HG03196 (cell line): Measurements from ENCODE around the gene PROC.

Source experiments
- ATAC-seq: cut with Tn5 transposase; IDR thresholded peaks from one replicate; pipeline ENCODE4 v1.9.1; 2021; ENCODE audit not compliant: unreplicated experiment

PROC gene

GRCh38 chr2:127453392-127454171 is 35.4 kb downstream of the PROC start:
- ATAC-seq = no peak

- ATAC-seq = no peak
Observed at GRCh38 chr2:127454595-127455565, 36.7 kb downstream of the PROC start.

GRCh38 chr2:127455566-127456493 is 37.6 kb downstream of the PROC start:
- no peak for ATAC-seq

- ATAC-seq = no peak
Observed at GRCh38 chr2:127456960-127457359, 38.7 kb downstream of the PROC start.

DNA sequence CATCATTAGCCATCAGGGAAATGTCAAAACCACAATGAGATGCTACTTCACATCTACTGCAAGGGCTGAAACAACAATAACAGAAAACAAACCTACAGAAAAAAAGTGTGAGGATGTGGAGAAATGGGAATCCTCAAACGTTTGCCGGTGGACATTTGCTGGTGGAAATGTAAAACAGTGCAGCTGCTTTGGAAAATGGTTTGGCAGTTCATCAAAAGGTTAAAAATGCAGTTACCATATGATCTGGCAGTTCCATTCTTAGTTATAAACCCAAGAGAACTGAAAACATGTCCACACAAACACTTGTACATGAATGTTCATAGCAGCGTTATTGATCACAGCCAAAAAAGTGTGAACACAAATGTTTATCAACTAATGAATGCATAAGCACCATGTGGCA is 44.2 kb downstream of the PROC start:
- ATAC-seq = no peak

GRCh38 chr2:127463155-127463991 is 45.1 kb downstream of the PROC start:
- no peak for ATAC-seq

- no peak for ATAC-seq
Observed at GRCh38 chr2:127464470-127465257, 46.4 kb downstream of the PROC start.

DNA sequence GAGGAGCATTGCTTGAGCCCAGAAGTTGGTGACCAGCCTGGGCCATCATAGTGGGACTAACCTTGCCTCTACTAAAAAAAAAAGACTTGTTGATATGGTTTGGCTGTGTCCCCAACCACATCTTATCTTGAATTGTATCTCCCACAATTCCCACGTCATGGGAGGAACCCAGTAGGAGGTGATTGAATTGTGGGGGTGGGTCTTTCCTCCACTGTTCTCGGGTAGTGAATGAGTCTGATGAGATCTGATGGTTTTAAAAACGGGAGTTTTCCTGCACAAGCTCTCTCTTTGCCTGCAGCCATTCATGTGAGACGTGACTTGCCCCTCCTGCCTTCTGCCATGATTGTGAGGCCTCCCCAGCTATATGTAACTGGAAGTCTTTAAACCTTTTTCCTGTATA is 47.0 kb downstream of the PROC start:
- no peak for ATAC-seq

DNA sequence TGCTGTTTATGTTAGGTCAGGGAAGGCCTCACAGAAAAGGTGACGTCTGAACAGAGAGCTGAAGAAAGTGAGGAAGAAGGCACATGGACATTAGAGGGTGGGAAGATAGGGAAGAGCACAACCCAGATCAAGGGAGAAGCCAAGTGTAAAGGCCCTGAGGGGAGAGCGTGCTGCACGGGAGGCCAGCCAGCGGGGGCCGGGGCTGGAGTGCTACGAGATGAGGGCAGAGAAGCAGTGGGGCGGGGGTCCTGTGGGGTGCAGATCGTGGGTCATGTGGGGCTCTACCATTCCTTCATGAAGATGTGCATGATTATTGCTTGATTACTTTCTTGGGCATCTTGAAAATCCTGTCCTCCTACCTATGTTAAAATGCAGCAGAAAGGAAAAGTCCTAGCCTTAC is 50.8 kb downstream of the PROC start:
- no peak for ATAC-seq

- ATAC-seq = no peak
Observed at GRCh38 chr2:127469974-127470373, 51.7 kb downstream of the PROC start.

DNA sequence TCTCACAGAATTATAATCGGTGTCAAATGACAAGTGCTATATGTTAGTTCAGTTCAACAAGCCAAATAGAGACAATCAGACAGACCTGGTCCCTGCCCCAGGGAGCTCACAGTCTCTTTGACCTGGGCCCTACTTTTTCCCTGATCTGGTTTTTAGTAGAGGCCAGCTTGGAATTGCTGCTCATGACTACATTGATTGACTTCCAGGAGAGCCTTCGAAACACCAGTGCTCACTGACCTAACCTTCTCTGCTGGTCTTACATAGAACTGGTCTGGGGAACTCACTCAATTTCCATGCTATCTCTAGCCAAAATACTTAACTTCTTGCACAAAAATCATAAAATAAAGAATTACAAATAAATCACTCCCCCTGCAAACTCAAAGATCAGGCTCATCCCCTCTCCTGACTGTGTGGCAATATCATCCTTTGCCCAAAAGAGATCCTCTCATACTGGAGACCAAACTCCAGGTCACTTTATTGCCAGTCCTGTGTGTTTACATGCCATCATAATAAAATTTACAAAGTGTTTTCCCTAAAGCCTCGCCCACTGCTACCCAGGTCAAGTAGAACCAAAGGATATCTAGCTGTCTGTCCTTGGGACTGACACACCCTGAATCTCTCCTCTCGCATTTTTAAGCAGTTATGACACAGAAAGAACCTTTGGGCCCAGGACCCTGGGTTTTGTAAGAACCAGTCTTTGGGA is 53.2 kb downstream of the PROC start:
- ATAC-seq = no peak

DNA sequence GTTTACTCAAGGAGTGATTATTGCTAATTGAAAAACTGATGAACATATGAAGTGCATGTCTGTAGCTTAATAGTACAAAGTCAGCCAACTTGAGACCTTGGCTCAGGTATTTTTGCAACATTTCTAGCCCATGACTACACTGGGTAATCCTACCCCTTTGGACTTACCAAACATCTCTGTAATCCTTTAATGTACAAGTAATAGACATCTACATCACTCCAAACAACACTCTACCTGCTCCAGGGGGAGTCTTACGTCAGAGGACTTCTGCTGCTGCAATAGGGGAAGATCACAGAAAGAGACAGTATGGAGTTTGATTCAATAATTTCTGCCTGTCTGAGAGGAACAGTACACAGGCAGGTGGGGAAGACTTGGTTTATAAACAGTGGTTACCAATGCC is 54.0 kb downstream of the PROC start:
- no peak for ATAC-seq

DNA sequence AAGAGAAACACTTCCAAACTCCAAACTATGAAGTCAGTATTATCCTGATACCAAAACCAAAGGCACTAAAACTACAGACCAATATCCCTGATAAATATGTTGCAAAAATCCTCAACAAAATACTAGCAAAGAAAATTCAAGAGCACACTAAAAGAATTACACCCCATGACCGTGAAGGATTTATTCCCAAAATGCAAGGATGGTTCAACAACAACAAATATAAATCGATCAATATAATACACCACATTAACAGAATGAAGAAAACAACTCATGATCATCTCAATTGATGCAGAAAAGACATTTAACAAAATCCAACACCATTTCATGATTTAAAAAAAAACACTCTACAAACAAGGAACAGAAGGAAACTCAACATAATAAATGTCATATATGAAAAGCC is 57.6 kb downstream of the PROC start:
- ATAC-seq = no peak
